Spleen (tissue), 11 donors: ENCODE measurements around the gene CYP39A1. TPM values are rescaled to one million over a fixed set of nuclear protein-coding genes. Genes with fewer than 3 reads are reported as not detected.

Source experiments
- DNase-seq: peaks from one replicate; pipeline ENCODE4 v3.0.0-alpha.2; 2020
- H3K27ac ChIP-seq, 8 donors: fragments of 200-600 bp; sonication (generic) in 7 of 8; 1 replicate in 4 of 8; 2 replicates in 4 of 8; pipeline versions ENCODE4 v1.5.0 to v1.8.0; 2016 to 2021; ENCODE audit warnings: inconsistent platforms in 4 of 8, mild to moderate bottlenecking in 4 of 8, moderate library complexity in 1 of 8
- H3K27me3 ChIP-seq, 7 donors: fragments of 200-600 bp; sonication (generic) in 6 of 7; replicated peaks in 1 of 7; 1 replicate in 4 of 7; 2 replicates in 3 of 7; pipeline versions ENCODE4 v1.5.0 to v1.8.0; 2016 to 2021; ENCODE audit warnings: inconsistent platforms in 3 of 7, mild to moderate bottlenecking in 1 of 7
- H3K36me3 ChIP-seq, 6 donors: fragments of 200-600 bp; sonication (generic) in 5 of 6; 1 replicate in 4 of 6; 2 replicates in 2 of 6; pipeline versions ENCODE4 v1.5.0 to v1.8.0; 2016 to 2021; ENCODE audit warnings: inconsistent platforms in 2 of 6
- H3K4me1 ChIP-seq, 6 donors: fragments of 200-600 bp; sonication (generic) in 5 of 6; 1 replicate in 3 of 6; 2 replicates in 3 of 6; pipeline versions ENCODE4 v1.5.0 to v1.8.0; 2016 to 2021; ENCODE audit warnings: inconsistent platforms in 3 of 6
- H3K4me3 ChIP-seq, 8 donors: fragments of 200-600 bp; sonication (generic) in 7 of 8; 1 replicate in 4 of 8; 2 replicates in 4 of 8; pipeline versions ENCODE4 v1.5.0 to v1.8.0; 2016 to 2021; ENCODE audit warnings: inconsistent platforms in 4 of 8, mild to moderate bottlenecking in 4 of 8, moderate library complexity in 2 of 8
- H3K9me3 ChIP-seq, 8 donors: fragments of 200-600 bp; sonication (generic) in 7 of 8; 1 replicate in 4 of 8; 2 replicates in 4 of 8; pipeline versions ENCODE4 v1.5.0 to v1.8.0; 2016 to 2021; ENCODE audit warnings: inconsistent platforms in 4 of 8
- POLR2A ChIP-seq, 3 donors: fragments of 450-650 bp; IDR thresholded peaks; one replicate each; pipeline ENCODE4 v1.5.1; 2017; ENCODE audit warnings: antibody characterized with exemption in 3 of 3, mild to moderate bottlenecking in 1 of 3
- POLR2AphosphoS5 ChIP-seq, 3 donors: sonication (generic); formaldehyde crosslinking; IDR thresholded peaks; one replicate each; pipeline ENCODE4 v1.5.1; 2017; ENCODE audit warnings: antibody characterized with exemption in 3 of 3
- WGBS, 5 donors: extraction: QIAGEN DNeasy Blood & Tissue Kit in 3 of 5; methylation state at CpG; one replicate each; pipeline versions ENCODE4 v1.1.5 to v1.1.7; 2013 to 2018; 5-methylcytosine and 5-hydroxymethylcytosine counted together
- intact Hi-C: fragments of 100-400 bp; cut with DNase I; formaldehyde crosslinking; loops from one replicate; pipeline ENCODE4 v1.15.0; 2023; ENCODE audit warnings: low total_unique reads
- polyA plus RNA-seq, 3 donors: library from polyadenylated mRNA; stranded (reverse); fragments of 200-250 nt; gene quantifications; one replicate each; pipeline ENCODE4 v1.2.1, GENCODE V29; 2013
- total RNA-seq, 7 donors: library from RNA; depleted of rRNA in 3 of 7; stranded (reverse); fragments of >200 nt in 3 of 7; fragmentation: NEBNext Ultra II Directional in 4 of 7; extraction: Animal tissue kit (Norgen Biotek cat#: 25700) in 4 of 7; gene quantifications; one replicate each; pipeline versions ENCODE4 v1.1.0 to v1.2.1, GENCODE V29; 2016 to 2021
- TF ChIP-seq, protein P1 (sequence below), 11 experiments: fragments of 200-600 bp in 7 of 11; fragments of 450-650 bp in 4 of 11; sonication (generic) in 4 of 11; IDR thresholded peaks in 8 of 11; conservative IDR thresholded peaks in 3 of 11; 1 replicate in 7 of 11; 2 replicates in 4 of 11; pipeline versions ENCODE4 v1.4.0 to v1.8.0; 2016 to 2021; ENCODE audit warnings: antibody characterized with exemption in 11 of 11, inconsistent platforms in 4 of 11, mild to moderate bottlenecking in 1 of 11
- donor health status: healthy with polysubstance abuse.
- donor health status: DM: no; HTN: no; CAD: no; lungs with moderate emphysema.
- donor health status: DM: no; HTN: no; CAD: no.
- donor health status: Bipolar disorder and iron deficiency.
- donor health status: healthy.
- donor health status: DM: no; HTN: no; CAD: no.
- donor health status: DM: yes; HTN: yes; CAD: no.

The CYP39A1 gene
- total and polyA plus RNA-seq, 10 donors, result 0.39 to 2.8 (median 0.91) TPM

GRCh38 chr6:46505693-46506512, 146.7 kb downstream of the CYP39A1 start:
- no peaks in the 10 kb centered on the region for H3K9me3 ChIP-seq
- TF ChIP-seq POLR2A (IDR thresholded peaks at IDR 0.05) (no peak), POLR2AphosphoS5 (IDR thresholded peaks at IDR 0.05) (no peak)
- TF ChIP-seq, protein P1, sequence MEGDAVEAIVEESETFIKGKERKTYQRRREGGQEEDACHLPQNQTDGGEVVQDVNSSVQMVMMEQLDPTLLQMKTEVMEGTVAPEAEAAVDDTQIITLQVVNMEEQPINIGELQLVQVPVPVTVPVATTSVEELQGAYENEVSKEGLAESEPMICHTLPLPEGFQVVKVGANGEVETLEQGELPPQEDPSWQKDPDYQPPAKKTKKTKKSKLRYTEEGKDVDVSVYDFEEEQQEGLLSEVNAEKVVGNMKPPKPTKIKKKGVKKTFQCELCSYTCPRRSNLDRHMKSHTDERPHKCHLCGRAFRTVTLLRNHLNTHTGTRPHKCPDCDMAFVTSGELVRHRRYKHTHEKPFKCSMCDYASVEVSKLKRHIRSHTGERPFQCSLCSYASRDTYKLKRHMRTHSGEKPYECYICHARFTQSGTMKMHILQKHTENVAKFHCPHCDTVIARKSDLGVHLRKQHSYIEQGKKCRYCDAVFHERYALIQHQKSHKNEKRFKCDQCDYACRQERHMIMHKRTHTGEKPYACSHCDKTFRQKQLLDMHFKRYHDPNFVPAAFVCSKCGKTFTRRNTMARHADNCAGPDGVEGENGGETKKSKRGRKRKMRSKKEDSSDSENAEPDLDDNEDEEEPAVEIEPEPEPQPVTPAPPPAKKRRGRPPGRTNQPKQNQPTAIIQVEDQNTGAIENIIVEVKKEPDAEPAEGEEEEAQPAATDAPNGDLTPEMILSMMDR (IDR thresholded peaks at IDR 0.05 in 8 of 11, conservative IDR thresholded peaks at IDR 0.05 in 3 of 11), result no peak
- 81 to 90% (median 87%) methylated on average over 7 of the region's 7 CpGs for WGBS, 5 donors
- intact Hi-C loops, result no loop called here
- H3K36me3 ChIP-seq, result no peaks in the 10 kb centered on the region
- no peaks in the 10 kb centered on the region for H3K4me1 ChIP-seq
- no peaks in the 10 kb centered on the region for H3K27me3 ChIP-seq
- DNase-seq, result no peak
- H3K27ac ChIP-seq, result no peak overlapping the region
- H3K4me3 ChIP-seq, result no peak overlapping the region

DNA sequence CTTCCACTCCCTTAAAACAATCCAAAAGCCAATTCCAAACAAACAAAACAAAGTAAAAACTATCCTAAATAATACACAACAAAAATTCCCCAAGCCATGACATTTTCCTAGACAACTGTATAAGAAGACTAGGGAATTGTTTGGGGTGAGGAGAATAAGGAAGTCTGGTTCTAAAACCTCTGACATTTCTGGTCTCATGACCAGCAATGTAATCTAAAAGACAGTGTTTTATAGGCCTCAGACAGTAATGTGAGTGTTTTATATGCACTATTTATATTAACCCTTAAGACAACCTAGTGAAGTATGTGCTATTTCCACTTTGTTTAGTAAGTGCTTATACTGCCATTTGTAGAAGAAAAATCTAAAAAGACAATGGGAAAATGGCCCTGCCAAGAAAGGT, 148.4 kb downstream of the CYP39A1 start:
- DNase-seq, result no peak
- TF ChIP-seq POLR2A (IDR thresholded peaks at IDR 0.05) (no peak), POLR2AphosphoS5 (IDR thresholded peaks at IDR 0.05) (no peak)
- TF ChIP-seq, protein P1 (IDR thresholded peaks at IDR 0.05 in 8 of 11, conservative IDR thresholded peaks at IDR 0.05 in 3 of 11), result no peak
- peaks cover 0 to 5% (median 0%) of the 10 kb centered on the region in 7 donors for H3K27me3 ChIP-seq
- no peaks in the 10 kb centered on the region for H3K4me1 ChIP-seq
- intact Hi-C loops, result no loop called here
- H3K36me3 ChIP-seq, result no peaks in the 10 kb centered on the region
- H3K27ac ChIP-seq, result no peak overlapping the region
- no peak overlapping the region for H3K4me3 ChIP-seq
- H3K9me3 ChIP-seq, result no peaks in the 10 kb centered on the region

GRCh38 chr6:46502486-46503119, 150.0 kb downstream of the CYP39A1 start:
- H3K27ac ChIP-seq, result no peak overlapping the region
- intact Hi-C loops, result no loop called here

More at GRCh38 chr6:46502486-46503119, 150.0 kb downstream of the CYP39A1 start:
- Histone ChIP-seq H3K4me1 (no peaks in the 10 kb centered on the region), H3K4me3 (no peak overlapping the region), H3K9me3 (no peaks in the 10 kb centered on the region), H3K36me3 (no peaks in the 10 kb centered on the region), H3K27me3 (peaks cover 0 to 9% (median 0%) of the 10 kb centered on the region in 7 donors)
- 72 to 99% (median 84%) methylated on average over 2 of the region's 2 CpGs for WGBS, 5 donors
- DNase-seq, result no peak
- TF ChIP-seq POLR2A (IDR thresholded peaks at IDR 0.05) (no peak), POLR2AphosphoS5 (IDR thresholded peaks at IDR 0.05) (no peak)
- TF ChIP-seq, protein P1 (IDR thresholded peaks at IDR 0.05 in 8 of 11, conservative IDR thresholded peaks at IDR 0.05 in 3 of 11), result no peak
